ENCODE measurements around the gene RNF112. TPM values are rescaled to one million over a fixed set of nuclear protein-coding genes. Genes with fewer than 3 reads are reported as not detected.

RNF112 gene
- total RNA-seq, 6 donors from 2014 or later = 0.69 to 6.3 (median 2.1) TPM

DNA sequence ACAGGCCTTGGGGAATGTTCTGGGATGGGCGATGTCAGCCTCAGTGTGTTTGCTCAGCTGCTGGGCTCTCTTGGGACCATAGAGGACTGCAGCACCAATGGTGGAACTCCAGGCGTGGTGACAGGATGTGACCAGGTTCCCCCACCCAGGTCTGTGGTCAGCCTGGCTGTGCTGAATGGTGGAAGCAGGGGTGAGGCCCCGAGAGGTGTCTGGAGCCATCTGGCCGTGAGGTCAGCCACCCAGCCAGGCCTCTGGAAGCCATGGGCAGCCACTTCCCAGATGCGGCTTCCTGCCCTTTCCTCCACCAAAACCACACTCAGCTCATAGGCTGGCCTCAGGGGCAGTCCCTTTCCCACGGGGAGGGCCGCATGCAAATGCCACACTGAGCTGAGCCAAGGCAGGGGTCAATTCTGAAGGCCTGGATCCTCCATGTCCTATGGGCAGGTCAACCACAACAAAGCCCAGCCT lies 40.5 kb upstream of the RNF112 start:
- DNase-seq (peak in 1 of 2 donors; percentile 54), ATAC-seq (ENCODE audit: low FRiP score in 2 of 2) (peak; percentile 52 to 57)
- Histone ChIP-seq H3K27me3 (no peaks in the 10 kb centered on the region), H3K4me3 (no peak overlapping the region), H3K4me1 (peaks cover 21 to 42% (median 31%) of the 10 kb centered on the region in 4 donors), H3K9me3 (no peaks in the 10 kb centered on the region), H3K27ac (peak overlapping the region; percentile 9 to 81 (median 40)), H3K36me3 (no peaks in the 10 kb centered on the region)
- whole genome bisulfite sequencing, 2 donors = 56 to 58% methylated on average over 5 to 7 of the region's 7 CpGs
- TF ChIP-seq POLR2AphosphoS5 (IDR thresholded peaks at IDR 0.05) (peak; percentile 32 to 41), POLR2A (IDR thresholded peaks at IDR 0.05) (no peak)

DNA sequence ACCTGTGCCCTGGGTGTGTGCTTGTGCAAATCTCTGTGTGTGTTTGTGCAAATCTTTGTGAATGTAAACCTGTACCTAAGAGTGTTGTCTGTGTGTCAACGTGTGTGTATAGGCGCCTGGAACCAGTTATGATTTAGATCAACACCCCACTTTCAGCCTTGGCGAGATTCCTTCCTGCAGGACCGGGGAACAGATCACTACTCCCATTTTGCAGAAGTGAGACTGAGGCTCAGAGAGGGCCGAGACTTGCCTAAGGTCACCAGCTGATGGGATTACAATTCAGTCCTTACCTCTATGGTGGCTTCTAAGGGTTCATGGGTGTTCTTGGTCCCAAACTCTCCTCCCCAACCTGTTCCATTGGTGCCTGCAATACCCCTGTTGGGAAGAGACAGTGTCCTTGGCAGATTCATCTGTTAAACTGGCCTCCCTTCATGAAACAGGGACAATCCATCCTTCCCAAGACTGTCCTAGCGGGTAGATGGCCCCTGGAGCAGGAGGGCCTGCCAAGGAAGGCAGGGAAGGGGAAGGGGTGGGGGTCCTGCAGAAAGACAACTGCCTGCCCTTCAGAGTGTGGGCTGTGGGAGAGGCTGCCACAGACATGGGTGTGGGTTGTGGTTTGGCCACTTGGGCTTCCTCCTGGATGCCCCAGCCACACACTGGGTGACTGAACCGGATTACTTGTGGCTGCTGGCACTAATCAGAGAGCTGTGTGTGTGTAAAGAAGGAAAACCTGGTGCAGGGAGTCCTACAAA lies 39.6 kb upstream of the RNF112 start:
- peak overlapping the region in 3 of 4 donors; percentile 24 to 81 (median 55) for H3K27ac ChIP-seq
- H3K36me3 ChIP-seq = no peaks in the 10 kb centered on the region
- peak; percentile 18 to 28 for ATAC-seq (ENCODE audit: low FRiP score in 2 of 2)
- TF ChIP-seq EP300 (IDR thresholded peaks at IDR 0.05) = no peak
- TF ChIP-seq, protein P1, sequence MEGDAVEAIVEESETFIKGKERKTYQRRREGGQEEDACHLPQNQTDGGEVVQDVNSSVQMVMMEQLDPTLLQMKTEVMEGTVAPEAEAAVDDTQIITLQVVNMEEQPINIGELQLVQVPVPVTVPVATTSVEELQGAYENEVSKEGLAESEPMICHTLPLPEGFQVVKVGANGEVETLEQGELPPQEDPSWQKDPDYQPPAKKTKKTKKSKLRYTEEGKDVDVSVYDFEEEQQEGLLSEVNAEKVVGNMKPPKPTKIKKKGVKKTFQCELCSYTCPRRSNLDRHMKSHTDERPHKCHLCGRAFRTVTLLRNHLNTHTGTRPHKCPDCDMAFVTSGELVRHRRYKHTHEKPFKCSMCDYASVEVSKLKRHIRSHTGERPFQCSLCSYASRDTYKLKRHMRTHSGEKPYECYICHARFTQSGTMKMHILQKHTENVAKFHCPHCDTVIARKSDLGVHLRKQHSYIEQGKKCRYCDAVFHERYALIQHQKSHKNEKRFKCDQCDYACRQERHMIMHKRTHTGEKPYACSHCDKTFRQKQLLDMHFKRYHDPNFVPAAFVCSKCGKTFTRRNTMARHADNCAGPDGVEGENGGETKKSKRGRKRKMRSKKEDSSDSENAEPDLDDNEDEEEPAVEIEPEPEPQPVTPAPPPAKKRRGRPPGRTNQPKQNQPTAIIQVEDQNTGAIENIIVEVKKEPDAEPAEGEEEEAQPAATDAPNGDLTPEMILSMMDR (IDR thresholded peaks at IDR 0.05) = no peak
- TF ChIP-seq POLR2AphosphoS5 (IDR thresholded peaks at IDR 0.05) = no peak
- no peak for TF ChIP-seq POLR2A (IDR thresholded peaks at IDR 0.05)
- H3K9me3 ChIP-seq = no peaks in the 10 kb centered on the region
- DNase-seq = no peak
- WGBS, 2 donors = 66 to 82% methylated on average over 7 of the region's 7 CpGs
- no peaks in the 10 kb centered on the region for H3K27me3 ChIP-seq
- no peak overlapping the region for H3K4me3 ChIP-seq
- H3K4me1 ChIP-seq = peaks cover 21 to 42% (median 32%) of the 10 kb centered on the region in 4 donors

DNA sequence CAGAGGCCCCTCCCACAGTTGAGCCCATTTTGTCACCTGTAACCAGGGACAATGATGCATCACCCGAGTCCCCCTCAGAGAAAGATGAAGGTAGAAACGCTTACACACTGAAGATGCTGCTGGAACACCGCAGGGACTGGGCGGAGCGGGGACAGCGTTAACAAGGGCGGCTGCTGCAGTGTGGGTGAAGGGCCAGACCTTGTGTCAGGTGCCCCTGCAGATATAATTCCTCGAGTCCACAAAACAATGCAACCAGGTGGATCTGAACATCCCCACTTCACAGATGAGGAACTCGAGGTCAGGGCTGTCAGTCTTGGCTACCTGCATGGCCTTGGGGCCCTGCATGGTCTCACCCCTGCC lies 39.0 kb upstream of the RNF112 start:
- DNase-seq (peak in 1 of 2 donors; percentile 58), ATAC-seq (ENCODE audit: low FRiP score in 2 of 2) (no peak)
- no peak overlapping the region for H3K27ac ChIP-seq
- H3K4me3 ChIP-seq = no peak overlapping the region
- H3K27me3 ChIP-seq = no peaks in the 10 kb centered on the region
- peaks cover 24 to 46% (median 36%) of the 10 kb centered on the region in 4 donors for H3K4me1 ChIP-seq
- 74 to 81% methylated on average over 9 of the region's 9 CpGs for WGBS, 2 donors
- no peaks in the 10 kb centered on the region for H3K9me3 ChIP-seq
- no peaks in the 10 kb centered on the region for H3K36me3 ChIP-seq
- TF ChIP-seq POLR2AphosphoS5 (IDR thresholded peaks at IDR 0.05) (no peak), POLR2A (IDR thresholded peaks at IDR 0.05) (no peak), EP300 (IDR thresholded peaks at IDR 0.05) (no peak)
- TF ChIP-seq, protein P1 (IDR thresholded peaks at IDR 0.05) = no peak

DNA sequence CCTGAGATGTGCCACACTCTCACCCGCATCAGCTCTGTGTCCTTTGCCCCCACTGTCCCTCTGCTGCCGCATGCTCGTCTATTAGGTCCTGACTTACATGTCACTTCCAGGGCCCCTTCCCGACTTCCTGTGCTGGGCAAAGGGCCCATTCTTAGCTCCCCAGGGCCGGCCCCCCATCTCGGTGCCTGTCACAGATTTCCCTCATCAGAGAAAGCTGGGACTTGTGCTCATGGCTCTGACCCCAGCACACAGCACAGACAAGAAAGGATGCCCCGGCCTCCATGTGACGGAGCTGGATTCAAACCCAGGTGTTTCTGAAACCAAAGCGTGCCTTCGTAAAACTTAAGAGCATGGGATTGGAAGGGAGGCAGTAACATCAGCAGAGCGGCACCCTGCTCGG lies 38.6 kb upstream of the RNF112 start:
- H3K4me3 ChIP-seq = no peak overlapping the region
- peaks cover 27 to 49% (median 38%) of the 10 kb centered on the region in 4 donors for H3K4me1 ChIP-seq
- TF ChIP-seq EP300 (IDR thresholded peaks at IDR 0.05) (no peak), POLR2AphosphoS5 (IDR thresholded peaks at IDR 0.05) (no peak), POLR2A (IDR thresholded peaks at IDR 0.05) (no peak)
- TF ChIP-seq, protein P1 (IDR thresholded peaks at IDR 0.05) = no peak
- DNase-seq (no peak), ATAC-seq (ENCODE audit: low FRiP score in 2 of 2) (no peak)
- no peak overlapping the region for H3K27ac ChIP-seq
- WGBS, 2 donors = 69 to 76% methylated on average over 11 to 12 of the region's 12 CpGs
- H3K9me3 ChIP-seq = no peaks in the 10 kb centered on the region
- H3K36me3 ChIP-seq = no peaks in the 10 kb centered on the region
- no peaks in the 10 kb centered on the region for H3K27me3 ChIP-seq

DNA sequence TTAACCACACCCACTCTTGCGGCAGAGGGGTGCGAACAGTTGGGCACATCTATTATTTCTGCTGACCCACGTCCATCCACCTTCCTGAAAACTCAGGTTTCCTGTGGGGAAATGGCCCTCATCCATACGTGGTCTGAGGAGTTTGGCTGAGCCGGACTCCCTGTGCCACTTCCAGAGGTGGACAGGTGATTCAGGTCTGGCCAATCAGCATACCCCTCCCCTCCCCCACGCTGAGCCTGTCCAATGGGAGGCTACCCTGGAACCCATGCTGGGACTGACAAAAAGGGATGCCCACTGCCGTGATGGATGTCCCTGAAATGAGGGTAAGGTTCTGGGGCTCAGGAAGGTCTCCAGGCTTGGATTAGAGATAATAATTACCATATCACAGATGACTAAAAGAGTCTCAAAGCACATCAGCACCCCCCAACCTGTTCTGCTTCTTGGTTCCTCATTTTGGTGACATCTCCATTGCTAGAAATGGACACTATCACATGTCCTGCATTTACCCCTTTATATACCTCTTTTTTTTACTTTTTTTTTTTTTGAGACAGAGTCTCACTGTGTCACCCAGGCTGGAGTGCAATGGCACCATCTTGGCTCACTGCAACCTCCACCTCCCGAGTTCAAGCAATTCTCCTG lies 38.0 kb upstream of the RNF112 start:
- DNase-seq (no peak), ATAC-seq (ENCODE audit: low FRiP score in 2 of 2) (no peak)
- no peak overlapping the region for H3K27ac ChIP-seq
- H3K4me3 ChIP-seq = no peak overlapping the region
- 84% methylated on average over 8 of the region's 8 CpGs for WGBS, 2 donors
- H3K4me1 ChIP-seq = peaks cover 27 to 49% (median 38%) of the 10 kb centered on the region in 4 donors
- TF ChIP-seq, protein P1 (IDR thresholded peaks at IDR 0.05) = no peak
- TF ChIP-seq EP300 (IDR thresholded peaks at IDR 0.05) (no peak), POLR2A (IDR thresholded peaks at IDR 0.05) (no peak), POLR2AphosphoS5 (IDR thresholded peaks at IDR 0.05) (no peak)
- no peaks in the 10 kb centered on the region for H3K36me3 ChIP-seq
- H3K27me3 ChIP-seq = no peaks in the 10 kb centered on the region
- H3K9me3 ChIP-seq = no peaks in the 10 kb centered on the region

All from upper lobe of left lung (tissue), 6 donors.